ENCODE results near the gene CAP1.
"Not testable (repeated sequence)": the region's sequence is repeated elsewhere in the genome, so short reads cannot be mapped to it uniquely, and the experiment has no call there.

CAP1 gene

DNA sequence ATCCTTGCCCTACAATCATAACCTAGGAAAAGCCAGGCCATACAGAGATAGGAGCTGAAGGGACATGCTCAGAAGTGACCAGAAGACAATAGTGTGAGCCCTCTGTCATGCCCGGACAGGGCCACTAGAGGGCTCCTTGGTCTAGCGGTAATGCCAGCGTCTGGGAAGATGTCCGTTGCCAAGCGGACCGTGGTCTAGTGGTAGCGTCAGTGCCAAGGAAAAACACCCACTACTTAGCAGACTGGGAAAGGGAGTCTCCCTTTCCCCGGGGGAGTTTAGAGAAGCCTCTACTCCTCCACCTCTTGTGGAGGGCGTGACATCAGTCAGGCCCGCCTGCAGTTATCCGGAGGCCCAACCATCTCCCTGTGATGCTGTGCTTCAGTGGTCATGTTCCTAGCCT is 44.2 kb downstream of the CAP1 start:
- TF ChIP-seq, protein P1, sequence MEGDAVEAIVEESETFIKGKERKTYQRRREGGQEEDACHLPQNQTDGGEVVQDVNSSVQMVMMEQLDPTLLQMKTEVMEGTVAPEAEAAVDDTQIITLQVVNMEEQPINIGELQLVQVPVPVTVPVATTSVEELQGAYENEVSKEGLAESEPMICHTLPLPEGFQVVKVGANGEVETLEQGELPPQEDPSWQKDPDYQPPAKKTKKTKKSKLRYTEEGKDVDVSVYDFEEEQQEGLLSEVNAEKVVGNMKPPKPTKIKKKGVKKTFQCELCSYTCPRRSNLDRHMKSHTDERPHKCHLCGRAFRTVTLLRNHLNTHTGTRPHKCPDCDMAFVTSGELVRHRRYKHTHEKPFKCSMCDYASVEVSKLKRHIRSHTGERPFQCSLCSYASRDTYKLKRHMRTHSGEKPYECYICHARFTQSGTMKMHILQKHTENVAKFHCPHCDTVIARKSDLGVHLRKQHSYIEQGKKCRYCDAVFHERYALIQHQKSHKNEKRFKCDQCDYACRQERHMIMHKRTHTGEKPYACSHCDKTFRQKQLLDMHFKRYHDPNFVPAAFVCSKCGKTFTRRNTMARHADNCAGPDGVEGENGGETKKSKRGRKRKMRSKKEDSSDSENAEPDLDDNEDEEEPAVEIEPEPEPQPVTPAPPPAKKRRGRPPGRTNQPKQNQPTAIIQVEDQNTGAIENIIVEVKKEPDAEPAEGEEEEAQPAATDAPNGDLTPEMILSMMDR (IDR thresholded peaks at IDR 0.05; ENCODE audit: low read length): peak; percentile 68
- not testable (repeated sequence) for H3F3A ChIP-seq (ENCODE audit: insufficient read depth, low read length); H4K20me1 ChIP-seq (ENCODE audit: insufficient read depth, low read length); H3K27me3 ChIP-seq (ENCODE audit: insufficient read depth, low read length); H3K79me2 ChIP-seq (ENCODE audit: insufficient read depth, low read length); H3K27ac ChIP-seq (ENCODE audit: low read depth, low read length, poor library complexity, severe bottlenecking); H3K9ac ChIP-seq (ENCODE audit: low read length); H3K9me2 ChIP-seq (ENCODE audit: low read depth, low read length); H2AFZ ChIP-seq (ENCODE audit: low read length); H3K4me1 ChIP-seq (ENCODE audit: insufficient read depth, low read length, severe bottlenecking); H3K9me3 ChIP-seq (ENCODE audit: low read length); H3K4me3 ChIP-seq (ENCODE audit: low read depth, low read length, poor library complexity, severe bottlenecking)
- peaks cover 70% of the 10 kb centered on the region for H3K36me3 ChIP-seq (ENCODE audit: insufficient read depth, low read length)
- peak overlapping the region; percentile 24; the same call in 1 of the 2 replicates for H3K4me2 ChIP-seq (ENCODE audit: low read length)

DNA sequence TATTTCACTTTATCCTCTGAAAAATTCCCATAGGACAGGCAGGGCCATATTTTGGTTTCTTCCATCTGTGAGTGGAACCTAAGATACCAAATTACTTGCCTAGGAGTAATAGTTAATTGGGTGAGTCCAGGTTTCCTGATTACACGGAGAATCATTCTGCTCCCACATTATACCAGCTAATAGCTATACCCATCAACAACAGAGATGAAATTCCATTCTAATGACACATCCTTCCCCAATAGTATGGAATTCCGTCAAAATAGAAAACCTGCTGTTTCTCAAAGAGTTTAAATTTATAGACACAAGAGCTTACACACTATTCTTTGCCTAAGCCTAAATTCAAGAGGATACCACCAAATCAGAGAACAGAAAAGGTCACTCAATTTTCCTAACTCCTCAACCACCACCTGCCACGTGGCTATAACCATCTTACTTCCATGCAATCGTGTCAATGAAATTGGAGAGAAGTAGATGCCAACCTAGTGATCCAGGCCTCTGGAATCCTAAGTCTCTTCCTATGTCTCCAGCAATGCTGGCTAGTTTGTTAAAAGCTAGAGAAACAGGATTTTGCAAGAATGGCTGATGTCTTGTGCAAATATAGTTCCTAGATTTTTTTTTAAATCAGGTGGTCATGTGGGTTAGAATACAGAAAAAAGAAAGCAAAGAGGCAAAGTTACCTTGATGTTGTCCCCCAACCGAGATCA is 50.3 kb downstream of the CAP1 start:
- H3K4me3 ChIP-seq (ENCODE audit: low read depth, low read length, poor library complexity, severe bottlenecking): no peak overlapping the region

DNA sequence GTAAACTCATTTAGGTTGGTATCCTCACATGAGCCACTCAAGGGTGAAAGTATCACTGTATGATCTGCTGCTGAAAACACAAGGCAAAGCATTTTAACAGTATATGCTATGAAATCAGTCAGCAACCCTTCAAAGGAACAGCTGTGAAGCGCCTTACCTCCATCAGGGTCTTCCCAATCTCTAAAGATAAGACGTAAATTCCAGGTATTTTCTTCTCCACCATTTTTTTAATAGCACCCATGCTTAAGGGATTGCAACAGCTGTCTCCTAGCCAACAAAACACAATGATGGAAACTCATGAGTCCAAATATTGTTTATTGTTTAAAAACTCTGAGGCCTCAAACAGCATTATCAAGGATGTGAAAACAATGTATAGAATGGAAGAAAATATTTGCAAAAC is 51.7 kb downstream of the CAP1 start:
- Histone ChIP-seq H3K9me3 (ENCODE audit: low read length) (no peaks in the 10 kb centered on the region), H3K27me3 (ENCODE audit: insufficient read depth, low read length) (no peaks in the 10 kb centered on the region), H4K20me1 (ENCODE audit: insufficient read depth, low read length) (no peaks in the 10 kb centered on the region), H3K79me2 (ENCODE audit: insufficient read depth, low read length) (peaks cover 6% of the 10 kb centered on the region; the same call in 1 of the 2 replicates), H3K27ac (ENCODE audit: low read depth, low read length, poor library complexity, severe bottlenecking) (no peak overlapping the region), H3K9me2 (ENCODE audit: low read depth, low read length) (no peaks in the 10 kb centered on the region), H3K4me1 (ENCODE audit: insufficient read depth, low read length, severe bottlenecking) (peaks cover 18% of the 10 kb centered on the region), H3K9ac (ENCODE audit: low read length) (no peak overlapping the region), H3K36me3 (ENCODE audit: insufficient read depth, low read length) (peaks cover 61% of the 10 kb centered on the region), H2AFZ (ENCODE audit: low read length) (no peak overlapping the region), H3F3A (ENCODE audit: insufficient read depth, low read length) (no peaks in the 10 kb centered on the region), H3K4me2 (ENCODE audit: low read length) (no peak overlapping the region), H3K4me3 (ENCODE audit: low read depth, low read length, poor library complexity, severe bottlenecking) (no peak overlapping the region)
- no peak for TF ChIP-seq EZH2 (IDR thresholded peaks at IDR 0.05; ENCODE audit: borderline replicate concordance, low read length)
- TF ChIP-seq, protein P1 (IDR thresholded peaks at IDR 0.05; ENCODE audit: low read length): no peak

More for the DNA sequence above, 50.3 kb downstream of the CAP1 start:
- no peak for TF ChIP-seq EZH2 (IDR thresholded peaks at IDR 0.05; ENCODE audit: borderline replicate concordance, low read length)
- TF ChIP-seq, protein P1 (IDR thresholded peaks at IDR 0.05; ENCODE audit: low read length): no peak
- H3K9ac ChIP-seq (ENCODE audit: low read length): no peak overlapping the region
- no peaks in the 10 kb centered on the region for H3K9me2 ChIP-seq (ENCODE audit: low read depth, low read length)
- no peaks in the 10 kb centered on the region; the same call in 1 of the 2 replicates for H3K79me2 ChIP-seq (ENCODE audit: insufficient read depth, low read length)
- no peaks in the 10 kb centered on the region for H3K9me3 ChIP-seq (ENCODE audit: low read length)
- H3K36me3 ChIP-seq (ENCODE audit: insufficient read depth, low read length): peaks cover 72% of the 10 kb centered on the region
- peaks cover 9% of the 10 kb centered on the region for H3K4me1 ChIP-seq (ENCODE audit: insufficient read depth, low read length, severe bottlenecking)
- no peak overlapping the region for H2AFZ ChIP-seq (ENCODE audit: low read length)
- no peaks in the 10 kb centered on the region for H3K27me3 ChIP-seq (ENCODE audit: insufficient read depth, low read length)
- H4K20me1 ChIP-seq (ENCODE audit: insufficient read depth, low read length): no peaks in the 10 kb centered on the region
- H3K27ac ChIP-seq (ENCODE audit: low read depth, low read length, poor library complexity, severe bottlenecking): no peak overlapping the region
- no peaks in the 10 kb centered on the region for H3F3A ChIP-seq (ENCODE audit: insufficient read depth, low read length)
- H3K4me2 ChIP-seq (ENCODE audit: low read length): no peak overlapping the region
